Measurements from ENCODE around the gene PUM1.

Gene PUM1

GRCh38 chr1:31027693-31028526 is 37.6 kb downstream of the PUM1 start:
- no peak for DNase-seq (ENCODE audit: extremely low read depth, low read depth)
- no peak overlapping the region for H3K4me3 ChIP-seq (replicated peaks; ENCODE audit: low read depth, low read length)
- TF ChIP-seq CTCF (IDR thresholded peaks at IDR 0.05; ENCODE audit: low read depth, low read length, missing control alignments), result no peak

- H3K4me3 ChIP-seq (replicated peaks; ENCODE audit: low read depth, low read length), result no peak overlapping the region
- no peak for TF ChIP-seq CTCF (IDR thresholded peaks at IDR 0.05; ENCODE audit: low read depth, low read length, missing control alignments)
- DNase-seq (ENCODE audit: extremely low read depth, low read depth), result no peak
These were observed 43.3 kb downstream of the PUM1 start for GRCh38 chr1:31022259-31022658.

GRCh38 chr1:31020007-31020790 is 45.3 kb downstream of the PUM1 start:
- no peak overlapping the region for H3K4me3 ChIP-seq (replicated peaks; ENCODE audit: low read depth, low read length)
- no peak for TF ChIP-seq CTCF (IDR thresholded peaks at IDR 0.05; ENCODE audit: low read depth, low read length, missing control alignments)
- no peak for DNase-seq (ENCODE audit: extremely low read depth, low read depth)

- DNase-seq (ENCODE audit: extremely low read depth, low read depth), result no peak
- no peak for TF ChIP-seq CTCF (IDR thresholded peaks at IDR 0.05; ENCODE audit: low read depth, low read length, missing control alignments)
- H3K4me3 ChIP-seq (replicated peaks; ENCODE audit: low read depth, low read length), result no peak overlapping the region
These were observed 46.1 kb downstream of the PUM1 start for GRCh38 chr1:31019401-31019800.

- DNase-seq (ENCODE audit: extremely low read depth, low read depth), result no peak
- TF ChIP-seq CTCF (IDR thresholded peaks at IDR 0.05; ENCODE audit: low read depth, low read length, missing control alignments), result no peak
- H3K4me3 ChIP-seq (replicated peaks; ENCODE audit: low read depth, low read length), result no peak overlapping the region
These were observed 48.6 kb downstream of the PUM1 start for GRCh38 chr1:31016868-31017267.

GRCh38 chr1:31013187-31013864 is 52.2 kb downstream of the PUM1 start:
- no peak overlapping the region for H3K4me3 ChIP-seq (replicated peaks; ENCODE audit: low read depth, low read length)
- TF ChIP-seq CTCF (IDR thresholded peaks at IDR 0.05; ENCODE audit: low read depth, low read length, missing control alignments), result no peak
- DNase-seq (ENCODE audit: extremely low read depth, low read depth), result no peak

All from HFF-Myc (cell line).